GM13976 (cell line): Measurements from ENCODE around the gene IER5L.

ENCODE experiments used
- DNase-seq: peaks from one replicate; pipeline ENCODE4 v3.0.0; 2012; ENCODE audit warnings: low spot score
- CTCF ChIP-seq: IDR thresholded peaks from 2 replicates; pipeline ENCODE4 v1.5.1; 2012; ENCODE audit warnings: borderline replicate concordance, mild to moderate bottlenecking; ENCODE audit not compliant: insufficient read depth; ENCODE audit errors: extremely low read depth, missing control alignments, control extremely low read depth
- in situ Hi-C: fragments of 300-500 bp; cut with MboI; formaldehyde crosslinking; loops from one replicate; pipeline ENCODE4 v1.12.0; 2022; ENCODE audit warnings: low sequenced_read_pairs, mixed read lengths, inconsistent platforms; ENCODE audit not compliant: unreplicated experiment

IER5L gene

DNA sequence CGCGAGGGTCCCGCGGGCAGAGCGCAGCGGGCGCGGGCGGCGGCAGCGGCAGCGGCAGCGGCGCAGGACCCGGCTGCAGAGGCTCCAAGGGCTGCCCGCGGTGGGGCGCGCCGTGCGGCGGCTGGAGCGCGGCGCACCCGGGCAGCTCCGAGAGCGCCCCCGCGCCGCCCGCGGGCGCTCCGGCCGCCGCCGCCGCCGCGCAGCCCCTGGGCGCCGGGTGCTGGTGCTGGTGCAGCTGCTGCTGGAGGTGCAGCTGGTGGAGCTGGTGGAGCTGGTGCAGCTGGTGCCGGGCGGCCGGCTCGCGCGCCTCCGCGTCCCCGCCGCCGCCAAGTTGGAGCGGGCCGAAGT lies 644 bp downstream of the IER5L start:
- TF ChIP-seq CTCF, result no peak
- DNase-seq, result peak; percentile 59
- in situ Hi-C loops, result no loop called here

GRCh38 chr9:129176701-129177442 lies 1.2 kb downstream of the IER5L start:
- in situ Hi-C loops, result no loop called here
- no peak for DNase-seq
- no peak for TF ChIP-seq CTCF

DNA sequence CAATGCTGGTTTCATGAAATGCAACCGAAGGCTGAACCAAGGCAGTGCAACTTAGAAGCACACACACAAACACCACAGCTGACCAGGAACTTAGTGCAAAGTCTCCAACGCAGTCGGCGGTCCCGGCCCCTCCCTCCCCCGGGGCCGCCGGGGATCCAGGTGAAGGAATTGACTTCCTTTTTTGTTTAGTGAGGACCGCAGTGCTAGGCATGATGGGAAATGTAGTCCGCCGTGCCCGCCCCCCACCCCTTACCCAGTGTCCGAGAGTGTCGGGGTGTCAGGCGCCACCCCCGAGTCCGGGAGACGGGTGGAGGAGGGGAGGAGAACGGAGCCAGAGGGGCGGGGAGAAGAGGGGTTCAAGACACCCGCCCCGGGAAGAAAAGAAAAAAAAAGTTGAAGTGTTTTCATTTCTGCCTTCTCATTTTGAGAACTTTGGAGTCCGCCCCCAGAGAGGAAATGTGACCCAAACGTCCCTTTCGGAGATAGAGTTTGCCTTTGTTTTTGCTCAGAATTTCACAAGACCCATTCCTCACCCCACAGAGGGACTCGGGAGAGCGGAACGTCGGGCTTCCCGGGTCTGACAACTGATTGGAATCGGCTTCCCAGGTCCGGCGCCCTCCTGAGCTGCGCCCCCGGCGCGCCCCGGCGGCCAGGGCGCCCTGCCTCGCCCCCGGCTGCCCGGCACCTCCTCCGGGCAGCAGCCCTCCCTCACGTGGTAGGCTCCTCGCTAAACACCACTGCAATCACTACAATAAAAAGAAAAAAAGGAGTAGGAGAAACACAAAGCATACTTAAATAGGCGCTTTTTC lies 2.0 kb downstream of the IER5L start:
- no peak for TF ChIP-seq CTCF
- DNase-seq, result peak; percentile 83
- in situ Hi-C loops, result no loop called here

GRCh38 chr9:129175515-129175824 lies 2.6 kb downstream of the IER5L start:
- in situ Hi-C loops, result no loop called here

GRCh38 chr9:129174724-129175514 lies 3.1 kb downstream of the IER5L start:
- TF ChIP-seq CTCF, result no peak
- peak; percentile 59 for DNase-seq
- in situ Hi-C loops, result no loop called here

More at GRCh38 chr9:129175515-129175824, 2.6 kb downstream of the IER5L start:
- no peak for DNase-seq
- no peak for TF ChIP-seq CTCF

DNA sequence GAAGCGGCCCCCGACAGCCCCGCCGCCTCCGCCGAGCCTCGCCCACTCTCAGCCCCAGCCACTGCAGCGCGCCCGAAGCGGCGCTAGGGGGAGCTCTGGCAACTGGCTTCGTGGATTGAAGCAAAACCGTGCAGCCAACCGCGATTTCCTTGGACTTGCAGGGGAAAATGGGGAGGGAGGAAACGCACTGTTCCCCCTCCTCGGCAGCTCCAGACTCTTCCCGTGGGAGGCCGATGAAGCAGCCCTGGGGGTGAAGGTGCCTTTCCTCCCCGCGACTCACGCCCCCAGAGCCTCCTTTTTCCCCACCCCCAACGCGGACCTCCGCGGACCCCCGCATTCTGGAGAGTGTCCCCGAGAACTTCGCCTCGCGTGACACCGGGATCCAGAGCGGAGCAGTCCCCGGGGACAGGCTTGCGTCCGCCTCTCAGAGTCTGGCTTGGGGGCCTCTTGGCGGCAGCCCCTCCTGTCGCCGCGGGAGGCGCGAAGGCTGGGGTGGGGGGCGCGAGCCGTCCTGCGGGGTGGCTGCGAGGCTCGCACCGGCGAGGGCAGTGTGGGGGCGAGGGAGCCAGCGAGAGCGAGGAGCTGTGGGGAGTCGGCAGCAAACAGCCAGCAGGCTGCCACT lies 3.8 kb downstream of the IER5L start:
- DNase-seq, result peak; percentile 91
- in situ Hi-C loops, result no loop called here
- TF ChIP-seq CTCF, result peak; percentile 98
